Stimulated activated CD8-positive, alpha-beta memory T cell treated with anti-CD3 and anti-CD28 coated beads, Interleukin-4, amount 100 ng/mL, for 24 hours (primary cell): ENCODE measurements around the gene HCN2.
A peak's percentile ranks its signal among the peaks of the same experiment; 100 is the strongest.

Source experiments
- DNase-seq: peaks from one replicate; pipeline ENCODE4 v3.0.0-alpha.2; 2020; ENCODE audit warnings: low read depth

HCN2 gene

DNA sequence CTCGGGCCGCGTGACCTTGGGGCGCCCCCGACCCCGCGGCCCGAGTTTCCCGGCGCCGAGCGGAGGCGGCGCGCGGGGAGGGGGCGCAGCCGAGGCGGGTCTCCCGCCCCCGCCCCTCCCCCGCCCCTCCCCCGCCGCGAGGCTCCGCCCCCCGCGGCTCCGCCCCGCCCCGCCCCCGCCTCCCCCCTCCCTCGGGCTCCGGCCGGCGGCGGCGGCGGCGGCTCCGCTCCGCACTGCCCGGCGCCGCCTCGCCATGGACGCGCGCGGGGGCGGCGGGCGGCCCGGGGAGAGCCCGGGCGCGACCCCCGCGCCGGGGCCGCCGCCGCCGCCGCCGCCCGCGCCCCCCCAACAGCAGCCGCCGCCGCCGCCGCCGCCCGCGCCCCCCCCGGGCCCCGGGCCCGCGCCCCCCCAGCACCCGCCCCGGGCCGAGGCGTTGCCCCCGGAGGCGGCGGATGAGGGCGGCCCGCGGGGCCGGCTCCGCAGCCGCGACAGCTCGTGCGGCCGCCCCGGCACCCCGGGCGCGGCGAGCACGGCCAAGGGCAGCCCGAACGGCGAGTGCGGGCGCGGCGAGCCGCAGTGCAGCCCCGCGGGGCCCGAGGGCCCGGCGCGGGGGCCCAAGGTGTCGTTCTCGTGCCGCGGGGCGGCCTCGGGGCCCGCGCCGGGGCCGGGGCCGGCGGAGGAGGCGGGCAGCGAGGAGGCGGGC is at the start of gene HCN2:
HCN2 (plus strand) TSS at position 189 of the 703 bp plus-strand sequence; CDS start at position 254, 65 bp downstream.
- no peak for DNase-seq

DNA sequence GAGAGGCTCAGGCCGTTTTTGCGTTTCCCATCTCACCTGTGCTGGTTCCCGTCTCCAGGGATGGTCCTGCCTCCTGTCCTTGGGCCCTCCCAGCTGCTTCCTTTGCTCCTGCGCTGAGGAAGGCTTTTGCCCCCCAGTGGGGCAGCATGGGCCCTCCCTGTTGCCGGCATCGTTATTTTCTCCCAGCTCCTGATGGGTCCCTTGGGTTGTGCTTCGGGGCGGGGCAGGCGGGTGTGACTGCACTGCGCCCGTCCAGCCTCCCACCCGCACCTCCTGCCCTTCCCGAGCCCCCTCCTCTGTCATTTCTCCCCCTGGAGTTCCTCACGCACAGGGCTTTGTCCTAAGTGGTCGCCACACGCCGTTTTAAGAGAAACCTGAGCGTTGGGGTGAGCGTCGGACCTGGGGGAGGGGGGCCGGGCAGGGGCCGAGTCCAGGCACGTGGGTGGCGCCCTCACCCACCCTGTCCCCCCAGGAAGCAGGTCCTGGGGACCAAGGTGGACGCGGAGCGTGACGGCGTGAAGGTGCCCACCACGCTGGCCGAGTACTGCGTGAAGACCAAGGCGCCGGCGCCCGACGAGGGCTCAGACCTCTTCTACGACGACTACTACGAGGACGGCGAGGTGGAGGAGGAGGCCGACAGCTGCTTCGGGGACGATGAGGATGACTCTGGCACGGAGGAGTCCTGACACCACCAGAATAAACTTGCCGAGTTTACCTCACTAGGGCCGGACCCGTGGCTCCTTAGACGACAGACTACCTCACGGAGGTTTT is 48.6 kb upstream of the HCN2 start:
- DNase-seq, result no peak

- DNase-seq, result no peak
Measured at GRCh38 chr19:541699-542098, 48.0 kb upstream of the HCN2 start.

DNA sequence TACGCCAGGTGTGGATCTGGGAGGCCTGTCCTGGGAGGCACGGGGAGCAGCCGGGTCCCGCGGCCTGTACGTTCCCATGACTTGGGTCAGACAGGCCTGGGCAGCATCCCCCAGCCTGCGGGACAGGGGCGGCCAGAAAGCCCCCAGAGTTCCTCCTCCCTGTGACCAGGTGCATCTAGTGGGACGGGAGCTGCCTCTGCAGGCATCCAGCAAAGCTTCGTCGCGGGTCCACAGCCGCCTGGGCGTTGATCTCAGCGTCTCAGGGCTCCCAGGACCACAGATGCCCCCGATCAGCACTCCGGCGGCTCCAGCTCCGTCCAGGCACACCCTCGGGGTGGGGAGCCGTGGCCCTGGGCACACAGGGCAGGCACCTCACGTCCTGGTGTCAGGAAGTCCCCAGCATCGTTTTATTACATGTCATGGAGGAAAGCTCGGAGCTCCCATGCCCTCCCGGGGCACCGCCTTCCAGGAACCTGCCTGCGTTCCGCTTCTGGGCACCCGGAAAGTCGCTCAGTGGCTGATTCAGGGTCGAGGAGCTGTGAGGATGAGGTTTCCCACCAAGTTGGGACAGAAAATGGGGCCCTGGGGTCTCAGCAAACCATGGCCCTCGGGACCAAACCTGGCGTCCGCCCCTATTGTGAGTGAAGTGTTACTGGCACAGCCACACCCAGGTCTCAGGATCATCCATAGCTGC is 47.4 kb upstream of the HCN2 start:
- no peak for DNase-seq

DNA sequence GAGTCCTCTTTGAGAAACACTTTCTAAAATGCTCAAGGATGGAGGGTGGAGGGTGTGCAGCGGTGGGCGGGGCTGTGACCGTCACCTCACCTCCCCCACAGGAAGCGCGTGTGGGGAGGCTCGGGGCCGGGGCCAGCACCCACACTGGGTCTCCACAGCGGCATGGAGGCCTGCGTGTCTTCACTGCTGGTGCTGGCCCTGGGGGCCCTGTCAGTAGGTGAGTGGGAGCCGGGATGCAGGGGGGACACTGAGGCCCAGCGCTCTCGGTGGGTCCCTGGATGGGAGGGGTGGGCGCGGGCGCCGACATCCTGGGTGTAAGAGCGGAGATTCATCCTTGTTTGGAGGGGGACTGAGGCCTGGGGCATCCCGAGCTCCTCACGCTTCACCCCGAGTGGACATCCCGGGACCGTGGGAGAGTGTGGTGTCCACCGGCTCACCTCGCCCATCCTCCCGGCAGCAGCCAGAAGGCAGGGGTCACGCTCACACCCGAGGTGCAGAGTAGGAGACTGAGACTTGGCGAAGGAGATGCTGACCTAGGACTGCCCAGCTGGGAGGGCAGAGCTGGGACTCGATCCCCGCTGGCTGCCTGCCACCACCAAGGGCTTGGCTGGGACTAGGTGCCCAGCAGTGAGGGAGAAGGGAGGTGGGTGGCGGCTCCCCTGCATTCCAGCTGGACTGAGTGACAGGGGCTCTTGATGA is 45.6 kb upstream of the HCN2 start, which contains the start of gene GZMM:
GZMM (plus strand) TSS at position 144 of the 699 bp plus-strand sequence; CDS start at position 163, 19 bp downstream.
- DNase-seq, result peak; percentile 69

DNA sequence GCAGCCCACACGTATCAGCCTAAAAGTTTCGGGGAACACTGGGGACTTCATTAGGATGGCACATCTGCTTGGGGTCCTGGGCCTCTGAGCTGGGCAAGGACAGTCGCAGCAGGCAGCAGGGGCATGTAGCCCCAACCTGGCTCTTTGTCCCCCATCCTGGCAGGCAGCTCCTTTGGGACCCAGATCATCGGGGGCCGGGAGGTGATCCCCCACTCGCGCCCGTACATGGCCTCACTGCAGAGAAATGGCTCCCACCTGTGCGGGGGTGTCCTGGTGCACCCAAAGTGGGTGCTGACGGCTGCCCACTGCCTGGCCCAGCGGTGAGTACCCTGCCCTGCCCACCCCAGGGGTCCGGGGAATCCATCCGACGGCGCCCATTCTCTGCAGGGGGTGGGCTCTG is 42.6 kb upstream of the HCN2 start:
- DNase-seq, result no peak

DNA sequence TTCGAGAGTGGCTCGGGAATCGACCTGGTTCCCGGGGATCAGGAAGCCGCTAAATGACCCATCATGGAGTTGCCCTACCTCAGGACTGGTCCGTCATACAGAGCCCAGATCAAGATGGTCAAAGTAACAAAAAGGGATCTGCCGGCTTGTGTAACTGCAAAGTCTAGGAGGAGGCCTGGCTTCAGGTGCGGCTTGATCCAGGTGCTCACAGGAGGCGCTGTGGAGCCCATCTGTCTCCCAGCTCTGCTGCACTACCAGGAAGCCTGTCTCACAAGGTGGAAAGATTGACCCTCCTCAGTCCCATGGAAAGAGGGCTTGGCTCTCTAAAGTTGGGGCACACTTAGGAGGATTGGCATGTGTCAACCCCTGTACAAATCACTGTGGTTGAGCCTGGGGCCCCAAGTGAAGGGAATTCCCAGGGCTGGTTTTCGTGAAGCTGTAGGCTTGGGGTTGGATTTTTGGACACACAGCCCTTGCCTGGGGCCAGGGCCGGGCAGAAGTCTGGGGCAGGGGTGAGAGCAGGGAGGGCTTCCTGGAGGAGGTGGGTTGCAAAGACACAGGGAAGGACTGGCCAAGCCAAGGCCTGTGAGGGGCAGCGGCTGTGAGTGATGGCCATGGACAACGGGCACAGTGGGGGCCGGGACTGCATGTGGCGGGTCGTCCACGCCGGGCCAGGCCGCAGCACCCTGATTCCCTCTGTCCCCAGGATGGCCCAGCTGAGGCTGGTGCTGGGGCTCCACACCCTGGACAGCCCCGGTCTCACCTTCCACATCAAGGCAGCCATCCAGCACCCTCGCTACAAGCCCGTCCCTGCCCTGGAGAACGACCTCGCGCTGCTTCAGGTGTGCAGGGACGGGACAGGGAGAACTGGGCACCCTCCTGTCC is 41.6 kb upstream of the HCN2 start:
- no peak for DNase-seq

DNA sequence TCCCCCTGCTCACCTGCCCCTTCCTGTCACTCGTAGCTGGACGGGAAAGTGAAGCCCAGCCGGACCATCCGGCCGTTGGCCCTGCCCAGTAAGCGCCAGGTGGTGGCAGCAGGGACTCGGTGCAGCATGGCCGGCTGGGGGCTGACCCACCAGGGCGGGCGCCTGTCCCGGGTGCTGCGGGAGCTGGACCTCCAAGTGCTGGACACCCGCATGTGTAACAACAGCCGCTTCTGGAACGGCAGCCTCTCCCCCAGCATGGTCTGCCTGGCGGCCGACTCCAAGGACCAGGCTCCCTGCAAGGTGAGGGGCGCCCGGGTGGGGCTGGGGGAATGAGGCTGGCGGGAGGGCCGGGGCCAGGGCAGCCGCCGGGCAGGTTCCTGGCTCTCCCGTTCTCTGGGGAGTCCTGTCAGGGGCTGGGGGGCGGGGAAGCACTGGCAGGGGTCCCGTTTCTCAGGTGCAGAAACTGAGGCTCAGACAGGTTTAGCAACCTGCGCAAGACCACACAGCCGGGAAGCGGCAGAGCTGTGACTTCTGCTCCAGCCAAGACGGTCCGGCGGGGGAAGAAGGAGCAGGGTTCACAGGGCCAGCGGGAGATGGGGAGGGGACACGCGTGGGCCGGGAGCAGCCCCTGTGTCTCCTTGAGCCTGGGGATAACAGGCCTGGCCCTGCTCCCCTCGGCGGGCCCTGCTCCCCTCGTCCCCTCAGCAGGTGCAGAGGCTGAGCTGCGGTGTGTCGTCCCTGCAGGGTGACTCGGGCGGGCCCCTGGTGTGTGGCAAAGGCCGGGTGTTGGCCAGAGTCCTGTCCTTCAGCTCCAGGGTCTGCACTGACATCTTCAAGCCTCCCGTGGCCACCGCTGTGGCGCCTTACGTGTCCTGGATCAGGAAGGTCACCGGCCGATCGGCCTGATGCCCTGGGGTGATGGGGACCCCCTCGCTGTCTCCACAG is 40.5 kb upstream of the HCN2 start:
- no peak for DNase-seq

GRCh38 chr19:554817-555216 is 34.9 kb upstream of the HCN2 start:
- DNase-seq, result no peak

GRCh38 chr19:555474-555808 is 34.2 kb upstream of the HCN2 start:
- DNase-seq, result no peak

- no peak for DNase-seq
Measured at GRCh38 chr19:556611-557382, 32.9 kb upstream of the HCN2 start.

- no peak for DNase-seq
Measured at GRCh38 chr19:558770-559439, 30.8 kb upstream of the HCN2 start.

- no peak for DNase-seq
Measured at GRCh38 chr19:560121-560520, 29.6 kb upstream of the HCN2 start.

DNA sequence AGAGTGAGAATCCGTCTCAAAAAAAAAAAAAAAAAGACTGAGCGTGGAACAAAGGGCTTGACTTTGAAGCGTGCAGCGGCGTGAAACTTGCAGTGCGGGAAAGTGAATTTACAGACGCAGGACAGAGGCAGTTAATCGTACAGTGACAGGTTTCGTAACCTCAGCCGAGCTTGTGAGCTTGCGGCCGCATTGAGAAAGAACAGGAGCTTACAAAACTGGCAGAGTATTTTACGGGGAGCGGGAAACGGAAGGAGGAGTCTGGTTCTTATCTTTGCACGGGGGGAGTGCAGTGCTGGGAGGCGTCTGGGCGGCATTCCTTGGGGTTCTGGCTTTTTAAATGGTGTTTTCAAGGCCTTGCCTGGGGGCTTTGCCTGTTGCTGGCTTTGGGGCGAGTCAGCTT is 23.3 kb upstream of the HCN2 start:
- DNase-seq, result no peak

DNA sequence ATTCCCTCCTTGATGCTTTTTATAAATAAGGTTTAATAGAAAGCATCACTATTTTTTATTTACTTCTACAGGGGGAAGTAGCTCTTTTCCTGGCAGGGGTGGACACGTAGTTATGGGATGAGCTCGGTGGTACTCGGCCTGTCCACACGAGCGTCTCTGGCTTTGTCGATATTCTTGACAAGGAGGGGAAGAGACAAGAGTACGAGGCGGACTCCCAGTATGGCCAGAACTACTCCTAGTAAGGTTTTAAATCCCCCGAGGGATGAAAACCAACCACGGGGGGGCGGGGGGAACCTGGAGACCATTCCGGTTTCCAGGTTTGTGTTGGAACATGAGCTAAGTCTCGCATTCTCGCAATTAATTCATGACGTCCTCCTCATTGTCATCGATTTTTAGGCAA is 22.8 kb upstream of the HCN2 start:
- DNase-seq, result no peak

GRCh38 chr19:567296-567900 is 22.3 kb upstream of the HCN2 start:
- no peak for DNase-seq

DNA sequence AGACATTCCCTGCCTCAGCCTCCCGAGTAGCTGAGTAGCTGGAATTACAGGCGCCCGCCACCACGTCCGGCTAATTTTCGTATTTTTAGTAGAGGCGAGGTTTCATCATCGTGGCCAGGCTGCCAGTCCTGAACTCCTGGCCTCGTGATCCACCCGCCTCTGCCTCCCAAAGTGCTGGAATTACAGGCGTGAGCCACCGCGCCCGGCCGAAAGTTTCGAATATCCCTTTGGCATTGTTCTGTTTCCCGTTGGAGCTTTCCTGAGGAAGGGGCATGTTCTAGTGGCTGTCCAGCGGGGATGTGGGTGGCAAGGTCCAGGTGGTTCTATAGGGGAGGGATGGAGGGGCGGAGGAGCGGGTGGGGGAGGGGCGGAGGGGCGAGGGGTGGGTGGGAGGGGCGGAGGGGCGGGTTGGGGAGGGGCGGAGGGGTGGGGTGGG is 19.4 kb upstream of the HCN2 start:
- no peak for DNase-seq

DNA sequence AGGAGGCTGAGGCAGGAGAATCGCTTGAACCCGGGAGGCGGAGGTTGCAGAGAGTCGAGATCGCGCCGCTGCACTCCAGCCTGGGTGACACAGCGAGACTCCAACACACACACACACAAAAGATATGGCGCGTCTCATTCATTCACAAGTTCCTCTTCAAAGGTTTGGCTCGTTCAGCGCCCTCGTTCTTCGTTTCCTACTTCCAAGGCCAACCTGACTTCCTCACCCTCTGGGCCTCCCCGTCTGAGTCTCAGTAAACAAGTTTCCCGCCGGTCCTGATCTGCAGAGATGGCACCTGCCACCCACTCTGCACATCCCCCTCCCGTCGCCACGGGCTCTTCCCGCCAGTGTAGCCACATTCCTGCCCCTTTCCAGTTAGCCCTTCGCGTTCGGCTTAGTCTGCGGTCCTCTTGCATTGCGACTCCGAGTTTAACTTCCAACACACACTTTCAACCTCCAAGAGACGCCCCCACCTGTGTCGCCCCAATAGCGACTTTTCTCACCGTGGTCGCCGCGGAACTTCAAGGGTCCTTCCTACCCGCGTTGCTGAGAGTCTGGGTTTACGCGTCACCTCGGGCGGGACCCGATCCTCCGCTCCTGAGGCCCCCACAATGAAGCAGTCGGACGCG is 18.6 kb upstream of the HCN2 start:
- DNase-seq, result peak; percentile 21
